Measurements from ENCODE around the gene LPP.

LPP gene

GRCh38 chr3:188683032-188683521 is 529.1 kb downstream of the LPP start:
- peak; percentile 91 for DNase-seq (ENCODE audit: low read depth)
- TF ChIP-seq, protein P1, sequence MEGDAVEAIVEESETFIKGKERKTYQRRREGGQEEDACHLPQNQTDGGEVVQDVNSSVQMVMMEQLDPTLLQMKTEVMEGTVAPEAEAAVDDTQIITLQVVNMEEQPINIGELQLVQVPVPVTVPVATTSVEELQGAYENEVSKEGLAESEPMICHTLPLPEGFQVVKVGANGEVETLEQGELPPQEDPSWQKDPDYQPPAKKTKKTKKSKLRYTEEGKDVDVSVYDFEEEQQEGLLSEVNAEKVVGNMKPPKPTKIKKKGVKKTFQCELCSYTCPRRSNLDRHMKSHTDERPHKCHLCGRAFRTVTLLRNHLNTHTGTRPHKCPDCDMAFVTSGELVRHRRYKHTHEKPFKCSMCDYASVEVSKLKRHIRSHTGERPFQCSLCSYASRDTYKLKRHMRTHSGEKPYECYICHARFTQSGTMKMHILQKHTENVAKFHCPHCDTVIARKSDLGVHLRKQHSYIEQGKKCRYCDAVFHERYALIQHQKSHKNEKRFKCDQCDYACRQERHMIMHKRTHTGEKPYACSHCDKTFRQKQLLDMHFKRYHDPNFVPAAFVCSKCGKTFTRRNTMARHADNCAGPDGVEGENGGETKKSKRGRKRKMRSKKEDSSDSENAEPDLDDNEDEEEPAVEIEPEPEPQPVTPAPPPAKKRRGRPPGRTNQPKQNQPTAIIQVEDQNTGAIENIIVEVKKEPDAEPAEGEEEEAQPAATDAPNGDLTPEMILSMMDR (IDR thresholded peaks at IDR 0.05; ENCODE audit: control insufficient read depth, insufficient read depth, low read depth, low read length, missing control alignments) = no peak
- no peak overlapping the region for H3K4me3 ChIP-seq (ENCODE audit: control insufficient read depth, low read depth, low read length)

DNA sequence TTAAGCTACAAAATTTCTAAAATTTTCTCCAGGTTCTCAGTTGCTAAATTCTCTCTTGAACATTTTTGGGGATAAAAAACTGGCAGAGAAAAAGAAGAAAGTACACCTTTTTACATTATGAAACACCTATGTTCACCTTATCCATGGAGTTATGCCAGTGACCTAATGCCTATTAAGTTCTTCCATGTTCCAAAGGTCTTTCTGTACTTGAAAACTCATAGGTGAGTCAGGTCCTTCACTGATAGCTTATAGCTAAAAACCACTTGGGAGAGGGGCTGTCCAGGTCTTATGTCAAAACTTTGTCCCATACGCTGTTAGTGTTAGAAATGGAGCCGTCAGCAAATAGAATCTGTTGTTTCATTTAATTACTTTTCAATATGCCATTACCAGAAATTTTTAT is 530.3 kb downstream of the LPP start:
- TF ChIP-seq, protein P1 (IDR thresholded peaks at IDR 0.05; ENCODE audit: control insufficient read depth, insufficient read depth, low read depth, low read length, missing control alignments) = no peak
- H3K4me3 ChIP-seq (ENCODE audit: control insufficient read depth, low read depth, low read length) = no peak overlapping the region
- no peak for DNase-seq (ENCODE audit: low read depth)

DNA sequence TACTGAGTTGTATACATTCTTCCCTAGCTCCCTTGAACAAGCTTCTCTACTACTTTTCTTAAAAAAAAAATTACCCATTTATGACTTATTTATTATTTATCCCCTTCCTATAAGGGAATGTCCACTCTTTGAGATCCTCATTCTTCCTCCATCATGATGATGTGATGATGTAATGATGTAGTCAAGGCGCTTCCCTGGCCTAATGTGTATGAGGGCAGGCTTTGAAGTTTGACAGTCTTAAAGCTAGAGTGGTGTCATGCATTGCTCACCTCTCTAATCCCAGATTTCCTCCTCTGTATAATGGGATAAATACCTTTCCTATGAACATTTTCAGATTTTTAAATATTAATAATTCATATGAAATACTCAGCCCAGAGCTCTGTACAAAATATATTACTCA is 531.8 kb downstream of the LPP start:
- TF ChIP-seq, protein P1 (IDR thresholded peaks at IDR 0.05; ENCODE audit: control insufficient read depth, insufficient read depth, low read depth, low read length, missing control alignments) = no peak
- no peak overlapping the region for H3K4me3 ChIP-seq (ENCODE audit: control insufficient read depth, low read depth, low read length)
- DNase-seq (ENCODE audit: low read depth) = no peak

DNA sequence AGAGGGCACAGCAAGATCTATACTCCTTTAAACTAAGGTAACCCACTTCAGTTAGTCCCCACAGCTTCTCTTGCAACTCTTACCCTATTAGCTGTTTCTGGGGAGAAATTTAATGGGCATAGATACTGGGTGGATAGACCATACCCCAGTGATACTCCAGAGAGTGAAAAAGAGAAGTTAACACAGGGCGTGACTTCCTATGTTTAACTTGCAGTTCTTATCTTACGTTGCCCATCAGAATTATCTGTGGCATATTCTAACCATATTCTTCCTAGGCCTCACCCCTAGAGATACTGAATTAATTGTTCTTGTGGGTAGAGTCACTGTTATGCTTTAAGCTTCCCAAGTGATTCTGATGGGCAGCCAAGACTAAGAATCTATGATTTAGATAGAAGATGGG is 532.4 kb downstream of the LPP start:
- TF ChIP-seq, protein P1 (IDR thresholded peaks at IDR 0.05; ENCODE audit: control insufficient read depth, insufficient read depth, low read depth, low read length, missing control alignments) = no peak
- H3K4me3 ChIP-seq (ENCODE audit: control insufficient read depth, low read depth, low read length) = no peak overlapping the region

GRCh38 chr3:188687389-188687788 is 533.4 kb downstream of the LPP start:
- TF ChIP-seq, protein P1 (IDR thresholded peaks at IDR 0.05; ENCODE audit: control insufficient read depth, insufficient read depth, low read depth, low read length, missing control alignments) = peak; percentile 64
- DNase-seq (ENCODE audit: low read depth) = peak; percentile 88
- H3K4me3 ChIP-seq (ENCODE audit: control insufficient read depth, low read depth, low read length) = no peak overlapping the region

More for the DNA sequence above, 532.4 kb downstream of the LPP start:
- no peak for DNase-seq (ENCODE audit: low read depth)

DNA sequence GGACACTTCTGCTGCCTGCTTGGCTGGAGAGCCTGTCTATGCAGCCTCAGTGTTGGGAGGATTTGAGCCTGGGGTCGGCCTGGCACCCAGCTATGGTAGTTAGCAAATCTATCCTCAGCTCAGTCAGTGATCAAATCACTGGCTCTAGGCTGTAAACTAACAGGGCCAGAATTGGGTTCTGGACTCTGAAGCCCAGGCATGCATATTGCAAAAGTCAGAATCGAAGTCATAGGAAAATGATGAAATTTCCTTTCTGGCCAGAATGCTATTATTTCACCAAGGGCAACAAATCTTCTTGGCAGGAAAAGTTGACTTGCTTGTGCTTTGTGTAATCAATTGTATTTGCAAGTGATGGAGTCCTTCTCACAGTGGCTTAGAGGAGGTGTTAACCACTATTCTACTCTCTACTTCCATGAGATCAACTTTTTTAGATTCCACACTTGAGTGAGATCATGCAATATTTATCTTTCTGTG is 535.2 kb downstream of the LPP start:
- TF ChIP-seq, protein P1 (IDR thresholded peaks at IDR 0.05; ENCODE audit: control insufficient read depth, insufficient read depth, low read depth, low read length, missing control alignments) = no peak
- no peak overlapping the region for H3K4me3 ChIP-seq (ENCODE audit: control insufficient read depth, low read depth, low read length)
- DNase-seq (ENCODE audit: low read depth) = peak; percentile 71

DNA sequence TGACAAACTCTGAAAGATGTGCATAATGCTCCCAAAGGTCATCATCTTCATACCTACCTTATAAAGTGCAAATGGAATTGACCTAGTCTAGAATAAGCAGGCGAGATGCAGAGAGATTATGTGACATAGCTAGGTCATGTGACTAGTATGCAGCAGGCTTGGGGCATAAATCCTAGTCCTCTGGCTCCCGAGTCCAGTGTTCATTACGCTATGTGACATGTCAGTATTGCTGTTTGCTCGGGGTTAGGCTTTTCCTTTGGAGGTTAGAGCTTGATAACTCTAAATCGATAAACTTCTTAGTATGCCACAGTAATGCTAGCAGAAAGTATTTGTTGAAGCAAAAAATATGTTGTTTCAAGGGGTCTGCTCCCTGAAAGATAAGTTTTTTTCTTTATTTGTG is 536.1 kb downstream of the LPP start:
- no peak overlapping the region for H3K4me3 ChIP-seq (ENCODE audit: control insufficient read depth, low read depth, low read length)
- no peak for DNase-seq (ENCODE audit: low read depth)
- TF ChIP-seq, protein P1 (IDR thresholded peaks at IDR 0.05; ENCODE audit: control insufficient read depth, insufficient read depth, low read depth, low read length, missing control alignments) = no peak

Data from AG09309 (cell line).